Measurements from ENCODE around the gene ROCK2. TPM values are rescaled to one million over a fixed set of nuclear protein-coding genes. Genes with fewer than 3 reads are reported as not detected.

ROCK2 gene
- total and polyA plus RNA-seq, 9 of the 15 experiments (the other 6 are each of a cell fraction or from before 2014, with no cell fraction given): 4.9 to 30.6 (median 14.3) TPM

DNA sequence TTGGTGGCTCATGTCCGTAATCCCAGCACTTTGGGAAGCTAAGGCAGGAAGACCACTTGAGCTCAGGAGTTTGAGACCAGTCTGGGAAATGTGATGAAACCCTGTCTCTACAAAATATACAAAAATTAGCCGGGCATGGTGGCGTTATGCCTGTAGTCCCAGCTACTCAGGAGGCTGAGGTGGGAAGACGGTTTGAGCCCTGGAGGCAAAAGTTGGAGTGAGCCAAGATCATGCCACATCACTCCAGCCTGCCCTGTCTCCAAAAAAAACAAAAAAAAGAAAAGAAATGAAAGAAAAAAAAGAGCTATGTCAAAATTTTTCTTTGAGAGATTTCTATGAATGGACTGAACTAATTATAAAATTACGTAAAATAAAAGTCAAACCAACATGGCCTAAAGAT, 34.7 kb downstream of the ROCK2 start:
- Histone ChIP-seq H4K20me1 (replicated peaks; ENCODE audit: control insufficient read depth, insufficient read depth, low read length) (no peaks in the 10 kb centered on the region), H3K36me3 (ENCODE audit: control insufficient read depth, insufficient read depth, low read length) (no peaks in the 10 kb centered on the region), H3K4me2 (ENCODE audit: insufficient read depth, low read length) (no peak overlapping the region), H3K9me1 (ENCODE audit: control insufficient read depth, insufficient read depth, low read length) (no peaks in the 10 kb centered on the region), H3K9ac (ENCODE audit: insufficient read depth in 1 of 2, low read depth in 2 of 2, low read length in 2 of 2) (no peak overlapping the region), H2AFZ (ENCODE audit: low read depth, low read length) (no peak overlapping the region), H3K27ac (ENCODE audit: extremely low read depth, low read depth, low read length) (no peak overlapping the region), H3K27me3 (ENCODE audit: control insufficient read depth in 2 of 2, insufficient read depth in 2 of 2, low read length in 2 of 2) (no peaks in the 10 kb centered on the region), H3K79me2 (ENCODE audit: control insufficient read depth, insufficient read depth, low read length) (peaks cover 84% of the 10 kb centered on the region), H3K4me3 (no peak overlapping the region), H3K4me1 (replicated peaks in 1 of 2; ENCODE audit: control insufficient read depth in 2 of 2, insufficient read depth in 2 of 2, low read length in 2 of 2) (peaks cover 0 to 8% of the 10 kb centered on the region in 2 experiments; a peak in 2 of 5 replicates), H3K9me3 (replicated peaks; ENCODE audit: control insufficient read depth, insufficient read depth, low read depth, low read length) (no peaks in the 10 kb centered on the region)
- no peak for TF ChIP-seq NFE2 (IDR thresholded peaks at IDR 0.05; ENCODE audit: low read depth)
- TF ChIP-seq SRSF9 (IDR thresholded peaks at IDR 0.05; ENCODE audit: borderline replicate concordance, low read depth, low read length): no peak
- ChIA-PET POLR2A (interaction anchor here (0.9 kb wide), 1 partner anchor 27 kb away, joined by 3 read pairs; no protein-coding TSS in a partner anchor), CTCF (ENCODE audit: low intra/inter-chr PET ratio) (no interaction called here)
- 92% methylated on average over 5 of the region's 5 CpGs for WGBS (ENCODE audit: insufficient coverage, low coverage, missing lambda C conversion rate)
- in situ Hi-C loops (cut with MboI) (no loop called here), intact Hi-C loops (cut with micrococcal nuclease) (no loop called here)
- FAIRE-seq (no peak), DNase-seq (ENCODE audit: extremely low read depth in 1 of 4, low spot score in 3 of 4) (no peak), ATAC-seq (no peak)
- no TSS peak for BruUV-seq (replicated peaks)

DNA sequence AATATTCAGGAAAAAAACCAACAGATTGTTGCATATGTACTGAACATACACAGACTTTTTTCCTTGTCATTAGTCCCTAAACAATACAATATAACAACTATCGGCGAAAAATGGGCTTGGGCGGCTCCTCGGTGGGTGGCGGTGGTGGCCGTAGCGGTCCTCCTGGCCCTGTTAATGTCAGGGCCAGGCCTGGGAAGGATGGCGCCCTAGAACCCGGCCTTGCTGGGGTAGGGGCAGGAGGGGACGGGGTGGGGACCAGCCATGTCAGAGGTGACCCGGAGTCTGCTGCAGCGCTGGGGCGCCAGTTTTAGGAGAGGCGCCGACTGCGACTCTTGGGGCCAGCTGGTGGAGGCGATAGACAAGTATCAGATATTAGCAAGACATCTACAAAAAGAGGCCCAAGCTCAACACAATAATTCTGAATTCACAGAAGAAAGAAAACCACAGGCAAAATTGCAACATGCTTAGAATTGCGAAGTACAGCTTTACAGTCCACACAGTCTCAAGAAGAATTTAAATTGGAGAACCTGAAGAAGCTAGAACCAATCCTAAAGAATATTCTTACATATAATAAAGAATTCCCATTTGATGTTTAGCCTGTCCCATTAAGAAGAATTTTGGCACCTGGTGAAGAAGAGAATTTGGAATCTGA, 36.5 kb downstream of the ROCK2 start:
- H3K9me3 ChIP-seq (replicated peaks; ENCODE audit: control insufficient read depth, insufficient read depth, low read depth, low read length): no peaks in the 10 kb centered on the region
- no peak for DNase-seq (ENCODE audit: extremely low read depth in 1 of 4, low spot score in 3 of 4)
- in situ Hi-C loops (cut with MboI) (no loop called here), intact Hi-C loops (cut with micrococcal nuclease) (no loop called here)
- H3K27ac ChIP-seq (ENCODE audit: extremely low read depth, low read depth, low read length): no peak overlapping the region
- ATAC-seq: no peak
- H3K4me1 ChIP-seq (replicated peaks in 1 of 2; ENCODE audit: control insufficient read depth in 2 of 2, insufficient read depth in 2 of 2, low read length in 2 of 2): peaks cover 8 to 23% of the 10 kb centered on the region in 2 experiments; a peak in 4 of 5 replicates
- H2AFZ ChIP-seq (ENCODE audit: low read depth, low read length): no peak overlapping the region
- 95% methylated on average over 8 of the region's 18 CpGs for WGBS (ENCODE audit: insufficient coverage, low coverage, missing lambda C conversion rate)
- CTCF ChIA-PET (ENCODE audit: low intra/inter-chr PET ratio): no interaction called here
- H3K4me3 ChIP-seq: no peak overlapping the region
- no peaks in the 10 kb centered on the region for H3K27me3 ChIP-seq (ENCODE audit: control insufficient read depth in 2 of 2, insufficient read depth in 2 of 2, low read length in 2 of 2)
- no peak overlapping the region for H3K9ac ChIP-seq (ENCODE audit: insufficient read depth in 1 of 2, low read depth in 2 of 2, low read length in 2 of 2)
- H3K9me1 ChIP-seq (ENCODE audit: control insufficient read depth, insufficient read depth, low read length): no peaks in the 10 kb centered on the region
- 0 out of 2 replicates have a peak, but pooled peaks cover 3% of the 10 kb centered on the region for H4K20me1 ChIP-seq (replicated peaks; ENCODE audit: control insufficient read depth, insufficient read depth, low read length)
- FAIRE-seq: no peak
- BruUV-seq (replicated peaks): no TSS peak
- no peaks in the 10 kb centered on the region for H3K36me3 ChIP-seq (ENCODE audit: control insufficient read depth, insufficient read depth, low read length)
- no peak overlapping the region for H3K4me2 ChIP-seq (ENCODE audit: insufficient read depth, low read length)
- POLR2A ChIA-PET: no interaction called here
- TF ChIP-seq, protein P1, sequence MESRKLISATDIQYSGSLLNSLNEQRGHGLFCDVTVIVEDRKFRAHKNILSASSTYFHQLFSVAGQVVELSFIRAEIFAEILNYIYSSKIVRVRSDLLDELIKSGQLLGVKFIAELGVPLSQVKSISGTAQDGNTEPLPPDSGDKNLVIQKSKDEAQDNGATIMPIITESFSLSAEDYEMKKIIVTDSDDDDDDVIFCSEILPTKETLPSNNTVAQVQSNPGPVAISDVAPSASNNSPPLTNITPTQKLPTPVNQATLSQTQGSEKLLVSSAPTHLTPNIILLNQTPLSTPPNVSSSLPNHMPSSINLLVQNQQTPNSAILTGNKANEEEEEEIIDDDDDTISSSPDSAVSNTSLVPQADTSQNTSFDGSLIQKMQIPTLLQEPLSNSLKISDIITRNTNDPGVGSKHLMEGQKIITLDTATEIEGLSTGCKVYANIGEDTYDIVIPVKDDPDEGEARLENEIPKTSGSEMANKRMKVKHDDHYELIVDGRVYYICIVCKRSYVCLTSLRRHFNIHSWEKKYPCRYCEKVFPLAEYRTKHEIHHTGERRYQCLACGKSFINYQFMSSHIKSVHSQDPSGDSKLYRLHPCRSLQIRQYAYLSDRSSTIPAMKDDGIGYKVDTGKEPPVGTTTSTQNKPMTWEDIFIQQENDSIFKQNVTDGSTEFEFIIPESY (CRISPR knock-in tag; IDR thresholded peaks at IDR 0.05): peak; percentile 71
- TF ChIP-seq PHB (CRISPR knock-in tag; IDR thresholded peaks at IDR 0.05): no peak
- peaks cover 84% of the 10 kb centered on the region for H3K79me2 ChIP-seq (ENCODE audit: control insufficient read depth, insufficient read depth, low read length)
